Astrocyte of the spinal cord (primary cell): ENCODE data around the gene SH3RF3.
A peak's percentile ranks its signal among the peaks of the same experiment; 100 is the strongest.

Experiments
- DNase-seq: peaks from one replicate; pipeline ENCODE4 v3.0.0; 2011; ENCODE audit warnings: low read depth, low spot score
- H3K4me3 ChIP-seq: 2 replicates; pipeline ENCODE4 v1.5.1; 2011; ENCODE audit warnings: low read depth, mild to moderate bottlenecking, low read length, moderate library complexity
- in situ Hi-C: cut with HindIII; loops from 2 replicates; pipeline ENCODE4 v1.10.0; 2017; ENCODE audit warnings: low sequenced_read_pairs
- TF ChIP-seq, protein P1 (sequence below): IDR thresholded peaks from 2 replicates; pipeline ENCODE4 v1.5.1; 2012; ENCODE audit warnings: low read depth, mild to moderate bottlenecking, low read length, inconsistent platforms

Gene SH3RF3

DNA sequence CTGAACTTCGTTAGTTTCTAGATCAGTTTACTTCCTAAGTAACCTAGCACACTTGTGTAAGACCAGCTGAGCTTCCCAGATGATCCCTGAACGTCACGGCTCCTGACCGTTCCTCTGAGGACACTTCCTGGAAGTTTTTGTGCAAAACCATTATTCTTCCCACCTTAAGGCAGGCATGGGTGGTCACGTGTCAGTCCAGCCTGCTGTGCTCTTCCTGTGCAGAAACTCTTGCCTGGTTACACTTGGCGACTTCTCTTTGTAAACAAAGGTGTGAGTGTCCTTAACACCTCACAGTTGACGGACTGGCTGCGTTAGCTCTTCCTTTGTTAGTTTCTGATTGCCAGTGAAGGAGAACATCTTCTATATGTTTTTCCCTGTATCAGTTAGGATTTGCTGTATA, 118.3 kb downstream of the SH3RF3 start:
- in situ Hi-C loops: no loop called here
- no peak overlapping the region for H3K4me3 ChIP-seq
- DNase-seq: no peak
- TF ChIP-seq, protein P1, sequence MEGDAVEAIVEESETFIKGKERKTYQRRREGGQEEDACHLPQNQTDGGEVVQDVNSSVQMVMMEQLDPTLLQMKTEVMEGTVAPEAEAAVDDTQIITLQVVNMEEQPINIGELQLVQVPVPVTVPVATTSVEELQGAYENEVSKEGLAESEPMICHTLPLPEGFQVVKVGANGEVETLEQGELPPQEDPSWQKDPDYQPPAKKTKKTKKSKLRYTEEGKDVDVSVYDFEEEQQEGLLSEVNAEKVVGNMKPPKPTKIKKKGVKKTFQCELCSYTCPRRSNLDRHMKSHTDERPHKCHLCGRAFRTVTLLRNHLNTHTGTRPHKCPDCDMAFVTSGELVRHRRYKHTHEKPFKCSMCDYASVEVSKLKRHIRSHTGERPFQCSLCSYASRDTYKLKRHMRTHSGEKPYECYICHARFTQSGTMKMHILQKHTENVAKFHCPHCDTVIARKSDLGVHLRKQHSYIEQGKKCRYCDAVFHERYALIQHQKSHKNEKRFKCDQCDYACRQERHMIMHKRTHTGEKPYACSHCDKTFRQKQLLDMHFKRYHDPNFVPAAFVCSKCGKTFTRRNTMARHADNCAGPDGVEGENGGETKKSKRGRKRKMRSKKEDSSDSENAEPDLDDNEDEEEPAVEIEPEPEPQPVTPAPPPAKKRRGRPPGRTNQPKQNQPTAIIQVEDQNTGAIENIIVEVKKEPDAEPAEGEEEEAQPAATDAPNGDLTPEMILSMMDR: no peak

DNA sequence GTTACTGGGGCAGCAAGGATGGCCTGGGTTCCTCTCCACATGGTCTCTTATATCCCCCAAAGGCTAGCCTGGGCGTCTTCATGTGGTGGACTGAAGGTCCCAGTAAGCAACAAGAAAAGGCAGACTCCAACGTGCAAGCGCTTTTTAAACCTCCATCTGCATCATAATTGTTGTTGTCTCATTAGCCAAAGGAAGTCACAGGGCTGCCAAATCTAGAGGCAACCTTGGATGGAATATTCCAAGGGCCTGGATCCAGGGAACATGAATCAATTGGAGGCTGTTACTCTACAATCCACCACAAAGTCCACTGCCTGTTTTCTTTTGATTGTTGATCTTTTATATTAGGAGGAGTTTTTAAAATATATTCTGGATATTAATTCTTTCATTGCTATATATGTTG, 118.8 kb downstream of the SH3RF3 start:
- in situ Hi-C loops: no loop called here
- TF ChIP-seq, protein P1: no peak
- no peak overlapping the region for H3K4me3 ChIP-seq
- no peak for DNase-seq

DNA sequence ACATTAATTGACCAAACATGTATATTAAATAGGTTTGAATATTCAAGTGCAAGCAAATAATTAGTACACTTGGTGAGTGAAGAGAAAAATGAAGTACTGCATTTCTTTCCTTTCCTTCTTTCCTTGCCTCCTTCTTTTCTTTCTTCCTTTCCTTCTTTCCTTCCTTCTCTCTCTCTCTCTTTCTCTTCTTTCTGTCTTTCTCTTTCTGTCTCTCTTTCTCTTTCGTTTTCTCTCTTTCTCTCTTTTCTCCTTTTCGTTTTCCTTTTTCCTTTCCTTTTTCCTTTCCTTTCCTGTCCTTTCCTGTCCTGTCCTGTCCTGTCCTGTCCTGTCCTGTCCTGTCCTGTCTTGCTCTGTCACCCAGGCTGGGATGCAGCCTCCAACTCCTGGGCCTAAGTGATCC, 119.6 kb downstream of the SH3RF3 start:
- DNase-seq: no peak
- no peak overlapping the region for H3K4me3 ChIP-seq
- in situ Hi-C loops: no loop called here
- TF ChIP-seq, protein P1: no peak

DNA sequence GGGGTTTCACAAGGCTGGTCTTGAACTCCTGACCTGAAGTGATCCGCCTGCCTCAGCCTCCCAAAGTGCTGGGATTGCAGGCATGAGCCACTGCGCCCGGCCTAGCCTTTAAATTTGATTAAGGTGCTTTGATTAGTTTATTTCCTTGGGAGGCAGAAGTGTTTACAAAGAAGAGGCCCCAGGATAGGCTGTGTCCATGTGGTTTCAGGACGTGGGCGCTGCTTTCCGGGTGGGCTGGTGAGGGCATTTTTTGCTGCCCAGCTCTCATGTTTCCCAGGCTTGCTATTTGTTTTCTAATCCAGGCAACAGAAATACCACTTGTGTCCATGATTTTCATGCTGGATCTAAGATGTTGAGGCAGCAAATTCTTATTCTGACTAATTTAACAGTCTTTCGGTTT, 124.2 kb downstream of the SH3RF3 start:
- H3K4me3 ChIP-seq: no peak overlapping the region
- TF ChIP-seq, protein P1: no peak
- in situ Hi-C loops: no loop called here
- peak; percentile 14 for DNase-seq

DNA sequence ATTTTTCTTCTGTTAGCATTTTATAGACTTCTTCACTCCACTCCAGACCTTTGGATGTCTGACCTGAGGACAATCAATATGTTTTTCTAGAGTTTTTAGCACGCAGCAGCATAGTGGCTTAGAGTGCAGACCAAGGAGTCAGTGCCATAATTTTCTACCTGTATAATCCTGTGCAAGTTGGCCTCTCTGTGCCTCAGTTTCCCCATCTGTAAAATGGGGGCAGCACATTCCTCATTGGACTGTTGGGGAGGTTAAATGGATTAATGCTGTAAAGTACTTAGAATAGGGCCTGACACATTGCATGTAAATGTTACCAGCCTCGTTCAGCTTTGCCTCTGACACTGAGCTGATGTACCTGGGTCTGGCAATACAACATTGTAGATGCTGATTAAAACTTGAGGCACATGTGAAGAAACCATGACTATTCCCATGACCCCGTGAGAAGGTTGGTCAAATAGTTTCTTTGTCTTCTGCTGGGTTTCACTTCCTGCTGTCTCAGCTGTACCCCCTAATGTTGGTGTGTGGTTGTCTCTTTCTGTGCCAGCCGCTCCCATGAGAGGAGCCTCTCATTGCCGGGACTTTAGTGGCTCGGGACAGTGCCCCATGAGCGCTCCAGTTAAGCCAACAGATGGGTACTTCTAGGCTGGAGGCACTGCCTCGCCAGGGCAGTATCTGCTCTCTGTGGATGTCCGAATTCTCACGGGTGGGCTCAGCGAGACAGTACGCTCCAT, 125.3 kb downstream of the SH3RF3 start:
- TF ChIP-seq, protein P1: no peak
- in situ Hi-C loops: no loop called here
- H3K4me3 ChIP-seq: no peak overlapping the region

DNA sequence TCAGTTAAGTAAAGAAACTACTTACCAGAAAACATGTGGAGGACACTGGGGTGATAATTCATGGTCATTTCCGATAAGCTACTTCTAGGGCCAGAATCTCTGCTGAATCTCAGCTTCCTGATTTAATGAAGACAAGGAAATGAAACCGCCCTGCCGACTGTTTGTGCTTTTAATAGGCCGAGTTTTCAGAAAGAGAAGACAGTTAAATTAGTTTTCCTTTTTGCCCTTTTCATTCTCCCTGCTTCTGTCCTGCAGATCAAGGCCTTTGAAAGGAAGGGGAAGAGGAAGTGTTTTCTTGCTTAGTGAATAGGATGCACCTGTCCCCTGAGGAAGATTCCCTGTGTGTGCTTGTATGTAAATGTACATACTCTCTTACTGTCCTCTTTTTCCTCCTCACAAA, 126.6 kb downstream of the SH3RF3 start:
- no peak for DNase-seq
- in situ Hi-C loops: no loop called here
- TF ChIP-seq, protein P1: no peak
- no peak overlapping the region for H3K4me3 ChIP-seq

More for the DNA sequence above, 125.3 kb downstream of the SH3RF3 start:
- no peak for DNase-seq

DNA sequence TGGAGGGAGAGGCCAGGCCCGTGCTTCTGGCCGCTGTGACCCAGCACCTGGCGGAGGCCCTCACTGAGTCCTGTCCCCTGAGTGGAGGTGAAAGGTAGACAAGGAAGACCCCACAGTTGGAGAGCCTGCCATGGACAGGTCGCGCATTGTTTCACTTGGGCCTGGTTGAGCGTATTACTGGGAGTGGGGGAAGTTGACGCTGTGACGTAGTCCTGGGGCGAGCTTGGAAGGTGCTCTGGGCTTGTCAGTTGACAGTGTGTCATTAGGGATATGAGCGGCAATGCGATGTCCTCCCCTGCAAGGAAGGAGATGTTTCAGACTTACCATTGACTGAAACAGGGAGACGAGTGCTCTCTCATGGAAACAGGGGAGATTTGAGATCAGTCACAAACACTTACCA, 127.1 kb downstream of the SH3RF3 start:
- no peak overlapping the region for H3K4me3 ChIP-seq
- TF ChIP-seq, protein P1: no peak
- no peak for DNase-seq
- in situ Hi-C loops: no loop called here
